Measurements from ENCODE around the gene TXNRD1.
"Not testable (repeated sequence)": the region's sequence is repeated elsewhere in the genome, so short reads cannot be mapped to it uniquely, and the experiment has no call there.

Gene TXNRD1

GRCh38 chr12:104306943-104307654, 91.5 kb downstream of the TXNRD1 start:
- DNase-seq: no peak

- no peak for DNase-seq
These were observed 92.0 kb downstream of the TXNRD1 start for GRCh38 chr12:104307655-104308000.

DNA sequence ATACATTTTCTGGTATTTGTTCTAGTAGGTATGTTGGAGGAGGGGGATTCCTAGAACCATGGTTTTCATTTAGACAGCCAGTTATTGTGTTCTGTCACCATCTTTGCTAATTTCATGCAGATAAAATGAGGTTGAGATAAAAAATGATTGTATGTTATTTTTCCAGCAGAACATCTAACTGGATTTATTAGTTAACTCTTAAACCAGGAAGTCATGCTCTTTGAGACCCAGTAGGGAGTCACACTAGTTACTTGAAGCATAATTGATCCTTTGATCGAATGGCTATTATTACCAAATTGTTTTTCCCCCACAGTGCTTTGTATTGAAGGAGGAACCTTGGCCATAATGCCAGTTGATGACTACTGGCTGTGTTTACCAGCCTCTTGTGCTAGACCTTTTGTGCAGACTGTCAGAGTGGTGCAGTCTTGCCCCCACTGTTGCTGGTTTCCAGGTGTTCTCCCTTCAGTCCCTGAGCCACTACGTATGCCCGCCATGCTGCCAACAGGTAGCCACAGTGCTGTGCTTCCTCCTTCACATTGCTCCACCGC, 93.9 kb downstream of the TXNRD1 start:
- DNase-seq: no peak

- no peak for DNase-seq
These were observed 95.4 kb downstream of the TXNRD1 start for GRCh38 chr12:104310751-104311633.

GRCh38 chr12:104312202-104312601, 96.6 kb downstream of the TXNRD1 start:
- no peak for DNase-seq

DNA sequence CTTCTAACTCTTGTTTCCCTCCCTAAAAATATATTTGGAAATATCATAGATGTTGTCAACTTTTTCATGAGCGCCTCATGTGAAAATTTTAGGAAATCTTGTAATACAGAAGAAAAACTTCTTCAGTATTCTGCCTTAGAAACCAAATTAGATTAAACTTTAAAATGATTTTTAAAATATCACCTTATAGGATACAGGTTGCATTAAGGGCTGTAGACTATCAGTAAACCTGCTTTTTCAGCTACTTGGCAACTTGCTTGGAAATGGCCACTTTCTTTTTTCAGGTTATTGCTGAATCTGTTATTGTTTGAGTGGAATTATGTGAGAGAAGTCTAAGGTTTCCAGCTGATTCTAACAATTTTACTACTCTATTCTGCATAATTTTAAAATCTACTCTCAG, 97.1 kb downstream of the TXNRD1 start:
- no peak for DNase-seq

GRCh38 chr12:104313568-104314241, 98.1 kb downstream of the TXNRD1 start:
- DNase-seq: no peak

DNA sequence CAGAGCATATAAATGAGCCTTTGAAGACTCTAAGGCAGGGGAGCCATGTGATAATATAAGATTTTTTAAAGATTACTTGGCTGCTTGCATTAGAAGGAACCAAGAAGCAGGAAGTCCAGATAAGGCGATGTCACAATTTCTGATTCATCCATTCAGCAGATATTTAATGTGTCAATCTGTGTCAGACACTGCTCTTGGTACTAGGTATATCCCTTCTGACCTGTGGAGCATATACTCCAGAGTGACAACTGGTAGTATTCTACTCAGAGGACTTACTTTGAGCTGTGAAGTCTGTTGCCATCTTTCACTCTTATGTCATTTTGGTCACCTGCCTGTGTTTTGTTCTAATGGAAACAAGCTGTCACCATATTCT, 98.6 kb downstream of the TXNRD1 start:
- DNase-seq: no peak

- no peak for DNase-seq
These were observed 100.0 kb downstream of the TXNRD1 start for GRCh38 chr12:104315326-104316224.

- no peak for DNase-seq
These were observed 101.4 kb downstream of the TXNRD1 start for GRCh38 chr12:104316936-104317335.

DNA sequence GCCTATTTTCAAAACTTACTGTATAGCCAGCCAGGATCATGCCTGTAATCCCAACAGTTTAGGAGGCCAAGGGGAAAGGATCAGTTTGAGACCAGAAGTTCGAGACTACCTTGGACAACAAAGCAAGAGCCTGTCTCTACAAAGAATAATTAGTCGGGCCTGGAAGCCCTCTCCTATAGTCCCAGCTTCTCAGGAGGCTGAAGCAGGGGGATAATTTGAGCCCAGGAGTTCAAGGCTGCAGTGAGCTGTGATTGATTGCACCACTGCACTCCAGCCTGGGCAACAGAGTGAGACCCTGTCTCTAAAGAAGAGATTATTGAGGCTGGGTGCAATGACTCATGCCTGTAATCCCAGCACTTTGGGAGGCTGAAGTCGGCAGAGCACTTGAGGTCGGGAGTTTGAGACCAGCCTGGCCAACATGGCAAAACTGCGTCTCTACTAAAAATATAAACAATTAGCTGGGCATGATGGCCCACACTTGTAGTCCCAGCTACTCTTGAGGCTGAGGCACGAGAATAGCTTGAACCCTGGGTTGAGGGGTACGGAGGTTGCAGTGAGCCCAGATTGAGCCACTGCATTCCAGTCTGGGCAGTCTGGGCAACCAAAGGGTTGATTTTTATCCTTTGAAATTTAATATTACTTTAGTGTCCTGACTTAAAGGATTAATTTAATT, 102.1 kb downstream of the TXNRD1 start:
- DNase-seq: no peak

DNA sequence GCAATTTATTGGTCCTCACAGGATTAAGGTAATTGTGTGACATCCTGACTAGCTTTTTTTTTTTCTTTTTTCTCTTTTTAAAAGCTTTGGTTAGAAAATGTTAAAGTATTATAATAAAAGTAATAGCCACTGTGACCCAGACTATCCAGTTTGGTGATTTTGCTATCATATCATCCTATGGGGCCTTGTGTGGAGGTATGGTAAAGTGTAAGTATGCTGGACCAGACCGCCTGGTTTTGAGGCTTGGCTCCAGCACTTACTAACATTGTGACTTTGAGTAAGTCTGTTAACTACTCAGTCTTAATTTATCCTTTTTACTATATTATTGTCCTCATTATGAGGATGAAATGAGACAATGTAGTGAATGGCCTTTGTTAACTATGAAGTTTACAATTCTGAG, 103.4 kb downstream of the TXNRD1 start:
- no peak for DNase-seq

DNA sequence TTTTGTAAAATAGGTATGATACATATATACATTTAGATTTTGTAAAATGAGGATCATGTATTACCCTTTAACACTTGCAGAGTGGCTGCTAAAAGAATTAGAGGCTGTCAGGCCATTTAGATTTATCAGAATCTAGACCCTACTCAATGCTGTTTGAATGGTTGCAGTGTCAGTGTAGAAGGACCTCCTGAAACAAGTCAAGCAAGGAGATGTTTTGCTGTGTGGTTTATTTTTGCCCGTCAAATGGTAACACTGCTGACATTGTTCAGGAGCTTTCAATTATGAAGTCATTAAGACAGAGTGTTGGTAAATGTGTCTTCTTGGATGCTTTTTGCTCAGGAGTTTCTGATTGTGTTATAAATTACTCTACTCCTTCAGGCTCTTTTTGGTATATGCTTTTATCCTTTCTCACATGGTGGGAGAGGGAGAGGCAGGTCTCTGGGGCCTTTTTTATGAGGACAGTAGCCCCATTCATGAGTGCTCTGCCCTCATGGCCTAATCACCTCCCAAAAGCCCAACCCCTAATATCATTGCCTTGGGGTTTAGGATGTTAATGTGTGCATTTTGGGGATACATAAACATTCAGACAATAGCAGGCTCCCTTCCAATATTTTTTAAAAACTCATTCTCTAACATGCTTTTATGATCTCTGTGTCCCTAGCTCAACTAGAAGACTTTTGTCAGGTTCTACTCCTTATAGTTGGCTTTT, 104.5 kb downstream of the TXNRD1 start:
- DNase-seq: no peak

GRCh38 chr12:104320627-104321024, 105.0 kb downstream of the TXNRD1 start:
- DNase-seq: no peak

GRCh38 chr12:104321949-104322348, 106.4 kb downstream of the TXNRD1 start:
- no peak for DNase-seq

DNA sequence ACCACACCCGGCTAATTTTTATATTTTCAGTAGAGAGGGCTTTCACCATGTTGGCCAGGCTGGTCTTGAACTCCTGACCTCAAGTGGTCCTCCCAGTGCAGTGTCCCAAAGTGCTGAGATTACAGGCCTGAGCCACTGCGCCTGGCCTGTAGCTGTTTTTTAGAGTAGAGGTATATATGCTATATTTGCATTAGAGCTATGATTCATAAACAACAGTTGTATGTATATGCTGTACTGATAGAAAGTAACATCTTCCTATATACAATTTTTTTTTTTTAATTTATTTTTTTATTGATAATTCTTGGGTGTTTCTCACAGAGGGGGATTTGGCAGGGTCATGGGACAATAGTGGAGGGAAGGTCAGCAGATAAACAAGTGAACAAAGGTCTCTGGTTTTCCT, 107.0 kb downstream of the TXNRD1 start:
- not testable (repeated sequence) for DNase-seq

DNA sequence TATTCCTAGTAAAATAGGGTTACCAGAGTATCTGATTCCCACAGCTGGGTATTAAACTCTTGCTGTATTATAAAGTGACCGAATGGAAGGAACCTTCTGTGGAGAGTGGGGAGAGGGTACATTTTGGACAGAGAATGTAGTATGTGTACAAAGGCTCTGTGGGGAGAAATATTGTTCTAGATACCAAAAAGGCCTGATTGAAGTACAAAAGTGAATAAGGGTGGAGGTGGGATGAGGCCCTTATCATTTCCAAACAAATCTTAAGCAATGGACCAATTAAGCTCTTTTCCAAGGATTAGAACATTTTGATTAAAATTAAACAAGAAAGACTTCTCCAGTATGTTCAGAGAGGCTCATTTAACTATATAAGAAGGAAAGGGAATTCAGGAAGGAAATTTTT, 108.3 kb downstream of the TXNRD1 start:
- no peak for DNase-seq

GRCh38 chr12:104328278-104328677, 112.7 kb downstream of the TXNRD1 start:
- not testable (repeated sequence) for DNase-seq

GRCh38 chr12:104328790-104329189, 113.2 kb downstream of the TXNRD1 start:
- no peak for DNase-seq

GRCh38 chr12:104329707-104330532, 114.3 kb downstream of the TXNRD1 start:
- no peak for DNase-seq
